Mesothelial cell of epicardium (in vitro differentiated cells): ENCODE data around the gene CD300LD. TPM values are rescaled to one million over a fixed set of nuclear protein-coding genes. Genes with fewer than 3 reads are reported as not detected.
"Not testable (repeated sequence)": the region's sequence is repeated elsewhere in the genome, so short reads cannot be mapped to it uniquely, and the experiment has no call there.

Experiments used
- DNase-seq, 2 experiments: peaks; one replicate each; pipeline ENCODE4 v3.0.0; 2021; ENCODE audit warnings: low spot score in 2 of 2; ENCODE audit not compliant: unreplicated experiment in 2 of 2
- H3K27ac Mint-ChIP-seq: 2 replicates; pipeline ENCODE4 v1.8.0; 2021; ENCODE audit warnings: mixed read lengths
- H3K27me3 Mint-ChIP-seq: 2 replicates; pipeline ENCODE4 v1.8.0; 2021; ENCODE audit warnings: low read depth, mixed read lengths
- H3K36me3 Mint-ChIP-seq: 2 replicates; pipeline ENCODE4 v1.8.0; 2021; ENCODE audit warnings: mixed read lengths
- H3K4me1 Mint-ChIP-seq: 2 replicates; pipeline ENCODE4 v1.8.0; 2021; ENCODE audit warnings: mixed read lengths
- H3K4me3 Mint-ChIP-seq: 2 replicates; pipeline ENCODE4 v1.8.0; 2021; ENCODE audit warnings: mild to moderate bottlenecking, moderate library complexity, mixed read lengths
- H3K9me3 Mint-ChIP-seq: 2 replicates; pipeline ENCODE4 v1.8.0; 2021; ENCODE audit warnings: mixed read lengths
- total RNA-seq: library from RNA; stranded (reverse); gene quantifications from 3 replicates; pipeline ENCODE4 v1.2.1, GENCODE V29; 2021
- TF ChIP-seq, protein P1 (sequence below): fragments of 200-600 bp; sonication (generic); IDR thresholded peaks from one replicate; pipeline ENCODE4 v1.5.0; 2021; ENCODE audit warnings: antibody characterized with exemption; ENCODE audit not compliant: unreplicated experiment

CD300LD gene
- total RNA-seq, 1 donor from 2014 or later: not detected

DNA sequence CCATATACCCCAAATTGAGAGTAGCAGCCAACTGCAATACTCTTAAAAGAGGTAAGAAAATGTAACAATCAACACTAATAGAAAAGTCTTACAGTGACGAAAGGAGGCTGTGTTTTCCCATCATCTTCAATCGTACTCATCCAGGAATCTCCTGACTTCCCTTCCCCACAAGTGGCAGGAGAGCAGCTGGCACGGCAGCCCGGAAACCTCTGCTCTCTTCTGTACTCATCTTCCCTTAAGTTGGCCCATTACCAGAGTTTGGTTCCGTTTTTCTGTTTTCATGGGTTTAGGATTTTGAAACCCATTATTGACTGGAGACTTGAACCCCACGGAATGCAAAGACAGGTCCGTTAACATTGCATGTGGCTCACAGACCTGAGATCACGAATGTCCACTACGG lies 13.1 kb downstream of the CD300LD start:
- H3K27ac Mint-ChIP-seq: no peak overlapping the region
- no peaks in the 10 kb centered on the region for H3K9me3 Mint-ChIP-seq
- no peaks in the 10 kb centered on the region for H3K36me3 Mint-ChIP-seq
- TF ChIP-seq, protein P1, sequence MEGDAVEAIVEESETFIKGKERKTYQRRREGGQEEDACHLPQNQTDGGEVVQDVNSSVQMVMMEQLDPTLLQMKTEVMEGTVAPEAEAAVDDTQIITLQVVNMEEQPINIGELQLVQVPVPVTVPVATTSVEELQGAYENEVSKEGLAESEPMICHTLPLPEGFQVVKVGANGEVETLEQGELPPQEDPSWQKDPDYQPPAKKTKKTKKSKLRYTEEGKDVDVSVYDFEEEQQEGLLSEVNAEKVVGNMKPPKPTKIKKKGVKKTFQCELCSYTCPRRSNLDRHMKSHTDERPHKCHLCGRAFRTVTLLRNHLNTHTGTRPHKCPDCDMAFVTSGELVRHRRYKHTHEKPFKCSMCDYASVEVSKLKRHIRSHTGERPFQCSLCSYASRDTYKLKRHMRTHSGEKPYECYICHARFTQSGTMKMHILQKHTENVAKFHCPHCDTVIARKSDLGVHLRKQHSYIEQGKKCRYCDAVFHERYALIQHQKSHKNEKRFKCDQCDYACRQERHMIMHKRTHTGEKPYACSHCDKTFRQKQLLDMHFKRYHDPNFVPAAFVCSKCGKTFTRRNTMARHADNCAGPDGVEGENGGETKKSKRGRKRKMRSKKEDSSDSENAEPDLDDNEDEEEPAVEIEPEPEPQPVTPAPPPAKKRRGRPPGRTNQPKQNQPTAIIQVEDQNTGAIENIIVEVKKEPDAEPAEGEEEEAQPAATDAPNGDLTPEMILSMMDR: no peak
- DNase-seq: no peak
- H3K4me3 Mint-ChIP-seq: no peak overlapping the region
- peaks cover 28% of the 10 kb centered on the region for H3K27me3 Mint-ChIP-seq
- H3K4me1 Mint-ChIP-seq: no peaks in the 10 kb centered on the region

DNA sequence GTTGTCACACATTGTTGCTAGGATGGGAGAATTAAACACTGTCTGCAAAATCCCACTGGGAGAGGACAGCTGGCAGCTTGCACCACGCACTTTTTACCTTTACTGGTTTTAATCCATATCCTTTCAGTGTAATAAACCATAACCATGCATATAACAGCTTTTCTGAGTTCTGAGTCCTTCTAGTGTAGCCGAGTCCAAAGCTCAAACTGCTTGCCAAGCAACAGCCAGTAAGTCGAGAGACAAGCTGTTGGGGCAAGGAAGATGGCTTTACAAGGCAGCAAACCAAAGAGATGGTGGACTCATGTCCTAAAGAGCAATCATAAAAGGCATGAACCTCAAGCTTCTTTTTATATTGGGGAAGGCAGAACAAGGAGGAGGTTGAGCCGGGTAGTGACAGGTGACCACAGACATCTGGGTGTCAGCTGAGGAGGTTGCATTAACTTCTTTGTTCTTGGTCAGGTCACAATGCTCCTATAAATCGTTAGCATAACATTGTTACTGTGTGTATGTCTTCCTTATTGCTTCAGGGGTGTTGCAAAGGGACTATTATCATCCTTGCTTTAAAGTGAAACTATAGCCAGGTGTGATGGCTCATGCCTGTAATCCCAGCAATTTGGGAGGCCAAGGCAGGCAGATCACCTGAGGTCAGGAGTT lies 17.5 kb downstream of the CD300LD start:
- Mint-ChIP-seq H3K27ac (no peak overlapping the region), H3K27me3 (peaks cover 28% of the 10 kb centered on the region), H3K4me3 (no peak overlapping the region), H3K4me1 (no peaks in the 10 kb centered on the region), H3K9me3 (no peaks in the 10 kb centered on the region), H3K36me3 (no peaks in the 10 kb centered on the region)
- TF ChIP-seq, protein P1: no peak
- DNase-seq: no peak

DNA sequence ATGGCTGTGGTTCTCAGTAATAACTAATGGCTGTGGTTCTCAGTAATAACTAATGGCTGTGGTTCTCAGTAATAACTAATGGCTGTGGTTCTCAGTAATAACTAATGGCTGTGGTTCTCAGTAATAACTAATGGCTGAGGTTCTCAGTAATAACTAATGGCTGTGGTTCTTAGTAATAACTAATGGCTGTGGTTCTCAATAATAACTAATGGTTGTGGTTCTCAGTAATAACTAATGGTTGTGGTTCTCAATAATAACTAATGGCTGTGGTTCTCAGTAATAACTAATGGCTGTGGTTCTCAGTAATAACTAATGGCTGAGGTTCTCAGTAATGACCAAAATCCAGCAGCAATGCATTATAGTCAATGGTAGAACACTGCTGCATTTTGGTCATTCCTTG lies 18.4 kb downstream of the CD300LD start:
- not testable (repeated sequence) for H3K36me3 Mint-ChIP-seq, H3K4me3 Mint-ChIP-seq, H3K4me1 Mint-ChIP-seq, H3K27ac Mint-ChIP-seq, H3K9me3 Mint-ChIP-seq, DNase-seq
- peaks cover 23% of the 10 kb centered on the region for H3K27me3 Mint-ChIP-seq

DNA sequence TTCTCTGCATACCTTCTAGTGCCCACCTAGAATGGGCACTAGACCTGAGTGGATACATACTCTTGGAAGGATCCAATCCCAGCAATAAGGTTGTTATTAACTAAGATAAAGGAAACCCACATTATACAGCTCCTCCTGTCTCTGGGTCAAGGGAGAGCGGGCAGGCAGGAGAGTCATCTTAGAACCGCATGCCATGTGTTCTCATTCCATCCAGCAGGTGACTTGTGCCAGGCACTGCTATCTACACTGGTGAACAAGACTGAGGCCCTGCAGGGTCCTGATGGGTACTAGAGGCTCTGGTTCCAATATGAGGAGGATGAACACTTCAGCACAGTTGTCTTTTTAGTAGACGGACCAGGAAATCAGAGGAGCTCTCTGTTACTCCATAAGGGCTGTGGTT lies 18.9 kb downstream of the CD300LD start:
- no peak overlapping the region for H3K27ac Mint-ChIP-seq
- no peak overlapping the region for H3K4me3 Mint-ChIP-seq
- peaks cover 23% of the 10 kb centered on the region for H3K27me3 Mint-ChIP-seq
- no peaks in the 10 kb centered on the region for H3K36me3 Mint-ChIP-seq
- peaks cover 1% of the 10 kb centered on the region for H3K4me1 Mint-ChIP-seq
- no peaks in the 10 kb centered on the region for H3K9me3 Mint-ChIP-seq
- TF ChIP-seq, protein P1: no peak
- DNase-seq: no peak

DNA sequence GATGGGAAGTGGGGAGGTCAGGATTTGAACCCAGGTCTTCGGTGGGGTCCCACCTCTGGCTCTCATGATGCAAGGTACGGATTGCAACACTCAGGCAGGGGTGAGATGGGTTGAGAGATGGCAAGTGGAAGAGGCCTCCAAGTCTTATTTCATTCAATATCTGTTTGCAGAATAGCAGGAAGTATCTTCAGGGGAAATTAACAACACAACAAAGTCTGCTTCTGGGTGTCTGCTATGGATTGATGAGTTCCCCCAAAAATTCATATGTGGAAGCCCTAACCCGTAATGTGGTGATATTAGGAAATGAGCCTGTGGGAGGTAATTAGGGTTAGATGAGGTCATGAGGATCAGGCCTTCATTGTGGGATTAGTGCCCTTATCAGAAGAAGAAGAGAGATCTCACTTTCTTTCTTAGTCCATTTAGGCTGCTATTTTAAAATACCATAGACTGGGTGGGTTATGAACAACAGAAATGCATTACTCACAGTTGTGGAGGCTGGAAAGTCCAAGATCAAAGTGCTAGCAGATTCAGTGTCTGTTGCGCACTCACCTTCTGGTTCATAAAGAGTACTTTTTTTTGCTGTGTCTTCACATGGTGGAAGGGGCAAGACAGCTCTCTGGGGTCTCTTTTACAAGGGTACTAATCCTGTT lies 20.3 kb downstream of the CD300LD start:
- no peak for DNase-seq
- H3K4me3 Mint-ChIP-seq: no peak overlapping the region
- H3K36me3 Mint-ChIP-seq: no peaks in the 10 kb centered on the region
- no peaks in the 10 kb centered on the region for H3K9me3 Mint-ChIP-seq
- no peak overlapping the region for H3K27ac Mint-ChIP-seq
- TF ChIP-seq, protein P1: no peak
- H3K27me3 Mint-ChIP-seq: peaks cover 23% of the 10 kb centered on the region
- H3K4me1 Mint-ChIP-seq: peaks cover 2% of the 10 kb centered on the region
